PFSK-1 (cell line): ENCODE measurements around the gene BLACAT1.

Experiments
- FOXP2 ChIP-seq: optimal IDR thresholded peaks from 2 replicates; pipeline ENCODE3; 2011; ENCODE audit warnings: borderline replicate concordance, control low read depth, inconsistent platforms; ENCODE audit not compliant: insufficient read depth; ENCODE audit errors: extremely low read length, extremely low read depth
- POLR2AphosphoS5 ChIP-seq: IDR thresholded peaks from 2 replicates; pipeline ENCODE4 v1.6.1; 2012; ENCODE audit warnings: low read depth, mild to moderate bottlenecking, control low read depth, low read length, moderate library complexity
- REST ChIP-seq, 2 experiments: IDR thresholded peaks; 2 replicates each; pipeline versions ENCODE4 v1.6.1 to v1.8.0; 2011 to 2012; ENCODE audit warnings: low read depth in 2 of 2, low read length in 2 of 2, control low read depth in 1 of 2, inconsistent platforms in 1 of 2, mild to moderate bottlenecking in 1 of 2, moderate library complexity in 1 of 2; ENCODE audit not compliant: insufficient read depth in 1 of 2
- SIN3A ChIP-seq: IDR thresholded peaks from 2 replicates; pipeline ENCODE4 v1.6.1; 2012; ENCODE audit warnings: mild to moderate bottlenecking, low read length, moderate library complexity, borderline replicate concordance; ENCODE audit not compliant: insufficient read depth
- TAF1 ChIP-seq: IDR thresholded peaks from 2 replicates; pipeline ENCODE4 v1.6.1; 2012; ENCODE audit warnings: low read length, control low read depth, borderline replicate concordance; ENCODE audit not compliant: insufficient read depth

Gene BLACAT1

GRCh38 chr1:205416322-205416721, 39.5 kb downstream of the BLACAT1 start:
- no peak for TF ChIP-seq SIN3A
- no peak for TF ChIP-seq TAF1
- TF ChIP-seq FOXP2 = no peak
- TF ChIP-seq REST (IDR thresholded peaks at IDR 0.05; ENCODE audit: insufficient read depth in 1 of 2, low read depth in 2 of 2, low read length in 2 of 2) = no peak
- no peak for TF ChIP-seq POLR2AphosphoS5

- no peak for TF ChIP-seq FOXP2
- no peak for TF ChIP-seq TAF1
- TF ChIP-seq POLR2AphosphoS5 = no peak
- no peak for TF ChIP-seq SIN3A
- TF ChIP-seq REST (IDR thresholded peaks at IDR 0.05; ENCODE audit: insufficient read depth in 1 of 2, low read depth in 2 of 2, low read length in 2 of 2) = no peak
Observed at GRCh38 chr1:205410581-205411298, 45.1 kb downstream of the BLACAT1 start.

- TF ChIP-seq TAF1 = no peak
- TF ChIP-seq SIN3A = no peak
- no peak for TF ChIP-seq FOXP2
- no peak for TF ChIP-seq REST (IDR thresholded peaks at IDR 0.05; ENCODE audit: insufficient read depth in 1 of 2, low read depth in 2 of 2, low read length in 2 of 2)
- TF ChIP-seq POLR2AphosphoS5 = no peak
Observed at GRCh38 chr1:205407970-205408369, 47.9 kb downstream of the BLACAT1 start.
